SIG-M5 (cell line): ENCODE measurements around the gene KLC1.
"Not testable (repeated sequence)": the region's sequence is repeated elsewhere in the genome, so short reads cannot be mapped to it uniquely, and the experiment has no call there.

Experiments used
- DNase-seq: peaks from one replicate; lab custom pipeline; 2025; lab: John Stamatoyannopoulos, UW

KLC1 gene

DNA sequence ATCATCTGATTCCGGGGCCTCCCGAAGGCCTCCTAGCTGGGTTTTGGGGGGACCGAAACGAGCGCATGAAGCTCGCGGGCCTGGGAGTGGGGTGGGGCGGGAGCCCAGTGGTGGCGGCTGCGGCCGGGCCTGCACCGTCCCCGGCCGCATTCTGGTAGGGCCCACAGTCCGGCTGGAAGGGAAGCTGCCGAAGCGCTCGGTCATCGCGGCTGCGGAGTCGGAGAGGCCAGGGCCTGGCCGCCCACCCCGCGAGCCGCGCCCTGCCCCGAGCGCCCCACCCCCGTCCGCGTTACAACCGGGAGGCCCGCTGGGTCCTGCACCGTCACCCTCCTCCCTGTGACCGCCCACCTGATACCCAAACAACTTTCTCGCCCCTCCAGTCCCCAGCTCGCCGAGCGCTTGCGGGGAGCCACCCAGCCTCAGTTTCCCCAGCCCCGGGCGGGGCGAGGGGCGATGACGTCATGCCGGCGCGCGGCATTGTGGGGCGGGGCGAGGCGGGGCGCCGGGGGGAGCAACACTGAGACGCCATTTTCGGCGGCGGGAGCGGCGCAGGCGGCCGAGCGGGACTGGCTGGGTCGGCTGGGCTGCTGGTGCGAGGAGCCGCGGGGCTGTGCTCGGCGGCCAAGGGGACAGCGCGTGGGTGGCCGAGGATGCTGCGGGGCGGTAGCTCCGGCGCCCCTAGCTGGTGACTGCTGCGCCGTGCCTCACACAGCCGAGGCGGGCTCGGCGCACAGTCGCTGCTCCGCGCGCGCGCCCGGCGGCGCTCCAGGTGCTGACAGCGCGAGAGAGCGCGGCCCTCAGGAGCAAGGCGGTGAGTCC is at the start of gene KLC1:
KLC1 (plus strand) TSS at position 528 of the 819 bp plus-strand sequence. CDS start 25,354 bp downstream, outside the sequence.
- no peak for DNase-seq

DNA sequence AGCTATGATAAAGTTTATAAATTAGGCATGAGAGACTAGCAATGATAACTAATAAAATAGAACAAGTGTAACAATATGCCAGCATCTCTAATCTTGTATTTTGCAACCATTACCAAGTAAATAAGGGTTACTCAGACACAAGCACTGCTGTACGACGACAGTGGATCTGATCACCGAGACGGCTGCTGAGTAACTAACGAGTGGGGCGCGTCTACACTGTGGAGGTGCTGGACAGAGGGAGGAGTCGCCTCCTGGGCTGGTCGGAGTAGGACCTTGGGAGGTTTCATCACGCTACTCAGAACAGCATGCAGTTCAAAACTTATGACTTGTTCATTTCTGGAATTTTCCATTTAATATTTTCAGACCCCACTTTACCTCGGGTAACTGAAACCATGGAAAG is 47.8 kb upstream of the KLC1 start:
- no peak for DNase-seq

DNA sequence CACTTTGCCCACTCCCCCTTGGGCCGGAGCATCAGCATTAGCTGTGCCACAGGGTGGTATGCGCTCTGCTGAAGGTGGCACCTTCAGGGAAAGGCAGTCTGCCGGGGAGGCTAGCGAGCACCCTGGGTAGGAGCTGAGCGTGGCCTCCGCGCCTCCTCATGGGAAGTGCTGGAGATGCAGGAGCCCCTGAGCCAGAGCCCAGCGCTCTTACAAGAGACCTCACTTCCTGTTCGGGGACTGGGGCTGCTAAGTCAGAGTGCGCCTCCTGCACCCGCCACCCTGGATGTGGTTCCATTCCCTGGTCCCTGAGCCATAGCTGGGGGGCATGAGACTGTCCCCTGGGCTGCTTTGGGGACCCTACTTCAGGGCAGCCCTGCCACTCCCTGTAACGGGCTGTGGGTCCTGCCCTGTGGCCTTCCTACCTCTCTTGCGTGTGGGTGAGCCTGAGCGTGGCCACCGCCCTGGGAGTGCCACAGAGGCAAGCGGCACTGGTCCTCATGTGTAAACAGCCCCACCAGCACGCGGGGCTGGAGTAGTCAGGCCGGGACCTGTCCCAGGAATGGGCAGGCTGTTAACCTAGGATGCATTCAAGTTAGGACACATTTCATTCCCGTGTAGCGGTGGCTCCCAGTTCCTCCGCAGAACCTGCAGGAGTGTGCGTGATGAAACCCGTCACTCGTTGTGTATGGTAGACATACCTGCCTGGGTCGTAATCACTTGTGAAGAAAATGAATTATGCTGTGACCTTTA is 46.9 kb upstream of the KLC1 start:
- no peak for DNase-seq

DNA sequence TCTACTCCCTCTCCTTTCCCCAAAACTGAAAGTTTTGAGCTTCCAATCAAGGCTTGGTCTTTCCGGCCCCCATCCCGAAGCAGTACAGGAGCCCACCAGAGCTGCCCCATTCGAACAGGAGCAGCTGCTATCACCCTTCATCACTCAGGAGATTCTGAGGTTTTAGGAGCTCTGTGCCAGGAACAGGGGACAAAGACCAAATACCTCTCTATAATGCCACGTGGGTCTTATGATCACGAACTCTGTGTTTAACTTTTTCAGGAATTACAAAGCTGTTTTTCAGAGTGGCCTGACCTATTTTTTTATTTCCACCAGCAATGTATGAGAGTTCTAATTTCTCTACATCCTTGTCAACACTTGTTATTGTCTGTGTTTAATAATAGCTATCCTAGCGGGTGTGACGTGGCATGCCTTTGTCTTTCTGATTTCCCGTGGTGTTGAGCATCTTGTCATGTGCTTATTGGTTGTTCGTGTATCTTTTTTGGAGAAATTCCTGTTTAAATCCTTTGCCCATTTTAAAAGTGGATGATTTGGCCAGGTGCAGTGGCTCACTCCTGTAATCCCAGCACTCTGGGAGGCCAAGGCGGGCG is 44.6 kb upstream of the KLC1 start:
- DNase-seq, result no peak

DNA sequence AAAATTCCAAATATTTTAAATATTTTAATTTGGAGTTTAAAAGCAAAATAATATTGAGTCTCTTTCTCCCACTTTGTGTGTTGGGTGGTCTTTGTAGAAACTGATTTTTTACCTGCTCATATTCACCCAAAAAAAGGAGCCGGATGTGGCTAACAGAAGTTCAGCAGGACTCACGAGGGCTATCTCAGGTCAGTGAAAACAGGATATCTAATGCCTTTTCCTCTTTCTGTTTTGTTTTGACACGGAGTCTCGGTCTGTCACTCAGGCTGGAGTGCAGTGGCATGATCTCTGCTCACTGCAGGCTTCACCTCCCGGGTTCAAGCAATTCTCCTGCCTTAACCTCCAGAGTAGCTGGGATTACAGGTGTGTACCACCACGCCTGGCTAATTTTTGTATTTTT is 35.4 kb upstream of the KLC1 start:
- DNase-seq, result no peak

DNA sequence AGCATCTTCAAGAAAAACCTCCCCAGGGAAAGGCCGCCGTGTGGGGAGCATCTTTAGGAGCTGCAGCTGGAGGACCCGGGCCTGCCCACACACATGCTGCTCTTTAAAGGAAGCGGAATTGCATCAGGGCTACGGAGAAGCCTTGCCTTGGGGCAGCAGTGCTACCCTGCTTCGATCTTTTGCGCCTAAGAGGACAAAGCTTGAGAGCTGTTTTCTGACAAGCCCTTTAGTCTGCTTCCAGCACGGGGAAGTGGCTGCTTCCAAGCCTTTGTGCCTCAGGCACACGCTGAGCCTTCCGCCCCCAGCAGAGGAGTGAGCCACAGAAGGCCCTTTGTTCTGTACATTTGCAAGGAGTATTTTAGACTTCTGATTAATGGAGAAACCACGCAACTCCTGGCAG is 34.7 kb upstream of the KLC1 start:
- DNase-seq, result no peak

DNA sequence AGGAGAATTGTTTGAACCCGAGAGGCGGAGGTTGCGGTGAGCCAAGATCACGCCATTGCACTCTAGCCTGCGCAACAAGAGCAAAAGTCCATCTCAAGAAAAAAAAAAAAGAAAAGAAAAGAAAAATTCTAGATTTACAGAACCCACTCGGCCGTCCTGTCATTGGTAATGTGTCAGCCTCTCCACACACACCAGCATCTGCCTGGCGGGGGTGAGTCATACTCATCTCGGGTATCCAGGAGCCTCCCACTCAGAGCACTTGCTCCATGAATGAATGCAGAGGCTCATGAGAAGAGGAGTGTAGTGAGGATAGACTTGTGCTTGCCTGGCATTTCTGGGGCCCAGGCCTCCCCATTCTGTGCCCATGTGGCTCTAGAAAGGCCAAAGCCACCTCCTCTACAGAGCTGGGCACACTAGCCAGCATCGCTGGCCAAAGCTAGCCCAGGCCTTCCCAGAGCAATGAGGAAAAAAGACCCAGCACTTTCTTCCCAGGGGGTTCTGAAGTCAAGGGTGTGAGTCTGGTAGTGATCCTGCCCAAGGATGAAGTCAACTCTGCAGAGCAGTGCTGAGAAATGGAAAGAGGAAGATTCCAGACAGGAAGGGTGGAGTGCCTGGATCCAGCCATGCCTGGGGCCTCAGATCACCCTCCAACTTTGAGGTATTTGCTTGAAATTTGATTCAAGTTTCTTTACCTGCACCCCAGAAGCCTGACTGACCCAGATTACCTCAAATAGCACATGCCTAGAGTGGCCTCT is 31.2 kb upstream of the KLC1 start:
- no peak for DNase-seq

DNA sequence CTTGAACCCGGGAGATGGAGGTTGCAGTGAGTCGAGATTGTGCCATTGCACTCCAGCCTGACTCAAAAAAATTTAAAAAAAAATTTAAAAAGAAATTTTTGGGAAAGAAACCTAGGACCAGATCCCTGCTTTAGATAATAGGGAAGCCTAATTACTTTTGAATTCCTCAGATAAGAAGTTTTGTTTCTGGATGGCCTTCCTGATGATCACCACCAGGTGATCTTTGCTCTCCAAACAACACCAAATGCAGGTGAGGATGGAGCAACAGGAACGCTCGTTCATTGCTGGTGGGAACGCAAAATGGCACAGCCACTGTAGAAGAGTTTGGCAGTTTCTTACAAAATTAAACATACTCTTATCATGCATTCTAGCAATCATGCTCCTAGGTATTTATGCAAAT is 28.5 kb upstream of the KLC1 start:
- no peak for DNase-seq

DNA sequence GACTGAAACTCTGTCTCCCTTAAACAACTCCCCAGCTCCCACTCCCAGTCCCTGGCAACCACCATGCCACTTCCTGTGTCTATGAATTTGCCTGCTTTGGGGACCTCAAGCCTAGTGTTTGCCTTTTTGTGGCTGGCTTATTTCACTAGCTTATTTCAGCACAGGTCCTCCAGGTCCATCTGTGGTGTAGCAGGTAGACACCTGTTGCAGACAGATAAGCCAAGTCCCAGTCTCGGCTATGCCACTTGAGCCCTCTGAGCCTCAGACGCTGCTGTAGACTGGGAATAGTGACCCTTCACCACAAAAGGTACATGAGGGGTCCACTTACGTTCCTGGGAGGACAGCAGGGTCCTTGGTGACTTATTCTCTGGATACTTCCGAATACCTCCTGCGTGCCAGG is 24.4 kb upstream of the KLC1 start:
- DNase-seq, result no peak

DNA sequence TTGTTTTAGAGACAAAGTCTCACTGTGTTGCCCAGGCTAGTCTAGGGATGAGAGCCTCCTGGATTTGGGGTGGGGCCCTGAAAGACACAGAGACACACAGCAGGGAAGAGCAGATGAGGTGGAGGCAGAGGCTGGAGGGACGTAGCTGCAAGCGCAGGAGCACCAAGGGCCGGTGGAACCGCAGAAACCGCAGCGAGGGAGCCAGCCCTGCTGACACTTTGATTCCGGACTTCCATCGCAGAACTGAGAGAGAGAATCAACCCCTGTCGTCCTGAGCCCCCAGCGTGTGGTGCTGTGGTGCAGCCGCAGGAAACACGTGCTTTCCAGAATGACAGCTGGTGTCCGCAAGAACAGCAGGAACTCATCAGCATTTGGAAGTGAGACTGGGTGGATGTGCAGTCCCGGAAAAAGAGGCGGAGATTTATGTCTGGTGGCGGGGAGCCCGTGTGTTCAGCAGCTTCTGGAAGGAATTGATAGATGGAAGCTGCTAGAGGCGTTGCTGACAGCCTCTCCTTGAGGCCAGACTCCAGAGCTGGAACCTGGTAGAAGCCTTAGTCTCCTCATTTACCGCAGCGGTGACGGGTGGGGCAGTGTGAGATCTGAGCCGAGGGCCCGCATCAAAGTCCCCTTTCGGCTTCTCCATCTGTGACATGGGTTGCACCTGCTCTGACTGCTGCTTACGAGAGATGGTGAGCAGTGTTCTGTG is 21.9 kb upstream of the KLC1 start:
- DNase-seq, result peak; percentile 45

DNA sequence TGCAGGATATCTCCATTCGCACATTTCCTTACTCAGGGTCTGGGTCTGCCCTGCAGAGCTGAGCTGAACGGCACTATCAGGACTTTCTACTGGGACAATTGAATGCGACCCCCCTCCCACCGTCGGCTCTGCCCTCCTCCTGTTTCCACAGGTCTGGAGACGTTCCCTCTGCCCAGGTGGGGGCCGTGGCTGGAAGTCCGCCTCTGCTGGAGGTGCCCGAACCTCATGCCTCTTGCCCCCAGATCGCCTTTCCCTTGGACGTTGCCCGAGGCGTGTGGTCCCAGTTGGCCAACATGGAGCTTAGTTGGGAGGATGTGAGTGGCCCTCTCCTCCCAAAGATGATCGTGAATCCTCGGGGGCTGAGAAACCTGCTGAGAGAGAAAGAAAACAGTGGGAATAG is 21.2 kb upstream of the KLC1 start:
- DNase-seq, result no peak

DNA sequence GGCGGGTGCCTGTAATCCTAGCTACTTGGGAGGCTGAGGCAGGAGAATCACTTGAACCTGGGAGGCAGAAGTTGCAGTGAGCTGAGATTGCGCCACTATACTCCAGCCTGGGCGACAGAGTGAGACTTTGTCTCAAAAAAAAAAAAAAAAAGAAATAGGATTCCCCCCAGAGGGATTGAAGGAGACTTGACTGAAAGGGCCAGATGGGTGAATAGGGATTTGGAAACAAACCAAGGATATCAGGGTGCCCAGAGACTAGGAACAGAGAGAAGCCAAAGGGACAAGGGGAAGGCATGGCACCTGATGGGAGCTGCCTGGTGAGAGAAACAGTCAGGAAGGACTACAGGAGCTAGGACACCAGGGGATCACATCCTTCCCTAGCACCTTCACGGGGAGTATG is 19.9 kb upstream of the KLC1 start:
- not testable (repeated sequence) for DNase-seq

DNA sequence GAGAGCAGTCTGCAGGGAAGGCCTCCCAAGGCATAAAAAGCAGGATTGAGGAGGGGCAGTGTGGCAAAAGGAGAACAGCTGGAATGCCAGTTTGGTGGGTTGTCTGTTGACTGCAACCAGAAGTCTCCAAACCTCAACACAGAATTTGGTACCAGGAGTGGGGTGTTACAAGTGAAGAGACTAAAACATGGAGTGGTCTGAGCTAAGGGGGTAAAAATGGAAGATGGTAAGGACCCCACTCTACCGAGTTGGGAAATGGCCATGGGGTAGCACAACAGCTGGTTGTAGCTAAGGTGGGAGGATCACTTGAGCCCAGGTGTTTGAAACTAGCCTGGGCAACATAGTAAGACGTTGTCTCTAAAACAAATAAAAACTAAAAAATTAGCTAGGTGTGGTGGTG is 17.8 kb upstream of the KLC1 start:
- DNase-seq, result no peak

DNA sequence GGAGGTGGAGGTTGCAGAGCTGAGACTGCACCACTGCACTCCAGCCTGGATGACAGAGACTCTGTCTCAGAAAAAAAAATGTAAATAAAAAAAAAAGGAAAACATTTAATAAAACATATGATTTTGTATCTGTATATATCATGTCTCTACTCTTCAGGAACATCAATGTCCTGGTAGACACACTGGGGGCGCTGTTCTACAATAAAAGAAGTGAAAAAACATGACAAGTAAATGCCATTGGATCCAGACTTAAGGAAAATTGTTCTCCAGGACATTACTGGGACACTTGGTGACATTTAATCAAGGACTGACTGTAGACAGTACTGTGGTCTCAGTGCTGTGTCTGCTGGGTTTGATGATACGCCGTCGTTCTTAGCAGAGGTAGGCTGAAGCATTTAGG is 15.5 kb upstream of the KLC1 start:
- no peak for DNase-seq

DNA sequence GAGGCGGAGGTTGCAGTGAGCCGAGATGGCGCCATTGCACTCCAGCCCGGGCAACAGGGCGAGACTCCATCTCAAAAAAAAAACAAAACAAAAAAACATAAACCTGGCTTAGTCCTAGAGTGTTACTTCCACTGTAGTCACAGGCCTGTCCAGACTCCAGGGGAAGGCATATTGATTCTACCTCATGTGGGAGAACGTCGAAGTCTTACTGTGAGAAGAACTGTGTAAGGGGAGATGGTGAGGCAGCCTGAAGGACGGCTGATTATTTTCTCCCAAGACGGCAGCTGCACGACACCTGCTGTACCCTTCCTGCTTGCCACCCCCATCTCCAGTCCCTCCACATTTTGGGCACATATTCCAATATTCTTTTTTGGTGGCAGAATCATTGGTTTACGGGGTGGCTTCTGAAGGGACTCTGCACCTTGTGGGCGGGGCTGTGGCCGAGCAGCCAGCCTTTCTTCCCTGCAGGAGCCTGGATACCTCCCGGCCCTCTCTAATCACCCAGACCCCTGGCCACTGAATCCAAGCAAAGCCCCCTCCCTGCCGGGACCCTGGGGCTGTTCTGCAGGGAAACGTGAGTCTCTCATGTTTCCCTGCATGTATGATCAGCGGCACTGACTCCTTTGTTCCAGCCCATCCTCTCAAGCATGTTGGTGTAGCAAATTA is 12.2 kb upstream of the KLC1 start:
- no peak for DNase-seq

DNA sequence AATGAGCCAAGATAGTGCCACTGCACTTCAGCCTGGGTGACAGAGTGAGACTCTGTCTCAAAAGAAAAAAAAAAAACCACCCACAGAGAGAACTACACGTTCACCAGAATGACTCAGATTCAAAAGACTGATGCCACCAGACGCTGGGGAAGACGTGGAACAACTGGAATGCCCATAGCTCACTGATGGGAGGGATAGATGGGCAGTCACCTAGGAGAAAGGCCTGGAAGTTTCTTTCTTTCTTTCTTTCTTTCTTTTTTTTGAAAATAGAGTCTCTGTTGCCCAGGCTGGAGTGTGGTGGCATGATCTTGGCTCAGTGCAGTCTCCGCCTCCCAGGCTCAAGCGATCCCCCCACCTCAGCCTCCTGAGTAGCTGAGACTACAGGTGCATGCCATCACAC is 10.0 kb upstream of the KLC1 start:
- no peak for DNase-seq

DNA sequence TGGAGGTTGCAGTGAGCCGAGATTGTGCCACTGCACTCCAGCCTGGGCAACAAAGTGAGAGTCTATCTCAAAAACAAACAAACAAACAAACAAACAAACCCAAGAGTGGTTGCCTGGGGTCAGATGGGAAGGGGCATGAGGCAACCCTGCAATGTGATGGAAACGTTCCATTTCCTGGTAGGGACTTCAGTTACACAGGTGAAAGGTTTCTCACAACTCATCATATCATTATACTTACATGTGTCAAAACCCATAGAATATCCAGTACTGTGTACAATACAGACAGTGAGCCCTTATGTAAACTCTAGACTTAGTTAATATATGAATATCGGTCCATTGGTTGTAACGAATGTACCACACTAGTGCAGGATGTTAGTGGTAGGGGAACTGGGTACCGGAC is 7.2 kb upstream of the KLC1 start:
- no peak for DNase-seq

DNA sequence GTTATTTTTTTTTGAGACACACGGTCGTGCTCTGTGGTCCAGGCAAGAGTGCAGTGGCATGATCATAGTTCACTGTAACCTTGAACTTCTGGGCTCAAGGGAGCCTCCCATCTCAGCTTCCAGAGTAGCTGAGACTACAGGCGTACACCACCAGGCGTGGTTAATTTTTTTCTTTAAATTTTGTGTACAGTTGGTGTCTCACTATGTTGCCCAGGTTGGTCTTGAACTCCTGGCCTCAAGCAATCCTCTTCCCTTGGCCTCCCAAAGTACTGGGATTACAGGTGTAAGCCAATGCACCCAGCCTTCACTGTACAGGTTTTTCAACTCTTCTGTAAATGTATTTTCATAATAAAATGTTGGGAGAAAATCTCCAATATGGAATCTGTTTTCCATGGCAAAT is 5.7 kb upstream of the KLC1 start:
- DNase-seq, result no peak

DNA sequence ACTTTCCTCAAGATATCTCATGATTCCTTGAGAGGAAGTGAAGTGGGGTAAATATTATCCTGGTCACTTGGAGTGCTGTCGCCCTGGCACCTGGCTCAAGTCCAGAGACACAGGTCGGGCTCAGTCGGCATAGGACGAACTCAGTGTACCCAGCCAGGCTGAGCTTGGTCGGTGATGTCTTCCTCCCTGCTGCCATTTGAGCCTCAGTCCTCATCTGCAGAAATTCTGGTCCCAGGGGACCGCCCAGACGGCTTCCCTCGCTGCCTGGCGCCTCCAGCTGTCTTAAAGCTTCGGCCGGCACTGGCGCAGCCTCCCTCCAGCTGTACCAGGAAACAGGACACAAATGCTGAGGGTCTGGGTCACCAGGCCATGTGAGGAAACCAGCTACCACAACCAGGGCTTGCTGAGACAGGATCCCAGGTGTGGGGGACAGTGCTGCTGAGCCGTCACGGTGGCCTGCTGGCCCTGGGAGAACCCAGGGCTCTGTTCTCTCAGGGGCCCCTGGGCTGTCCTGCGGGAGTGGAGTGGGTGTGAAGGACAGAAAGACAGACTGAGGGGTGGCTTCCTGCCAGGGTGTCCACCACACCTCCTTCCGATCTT is 5.0 kb upstream of the KLC1 start:
- no peak for DNase-seq

DNA sequence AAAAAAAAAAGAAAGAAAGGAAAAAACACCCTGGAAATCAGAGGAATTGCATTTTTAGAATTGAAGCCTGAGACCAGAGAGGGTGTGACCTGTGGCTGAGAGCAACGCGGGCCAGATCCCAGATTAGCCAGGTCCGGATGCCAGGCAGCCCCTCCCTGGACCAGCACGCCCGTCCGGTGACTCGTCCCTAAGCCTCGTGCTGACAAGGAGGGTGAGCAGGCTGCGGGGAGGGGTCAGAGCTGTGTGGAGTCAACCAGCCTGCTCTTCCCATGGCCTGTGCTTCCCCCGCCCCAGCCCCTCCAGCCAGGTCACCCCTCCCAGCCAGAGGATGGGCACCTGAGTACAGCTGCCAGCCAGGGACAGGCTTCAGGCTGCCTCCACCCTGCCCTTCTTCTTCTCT is 4.2 kb upstream of the KLC1 start:
- DNase-seq, result no peak
